Dedifferentiated amniotic fluid mesenchymal stem cell (primary cell): ENCODE measurements around the gene UAP1.

ENCODE experiments used
- DNase-seq: peaks from one replicate; pipeline ENCODE4 v3.0.0-alpha.2; 2016; ENCODE audit errors: extremely low spot score

UAP1 gene

DNA sequence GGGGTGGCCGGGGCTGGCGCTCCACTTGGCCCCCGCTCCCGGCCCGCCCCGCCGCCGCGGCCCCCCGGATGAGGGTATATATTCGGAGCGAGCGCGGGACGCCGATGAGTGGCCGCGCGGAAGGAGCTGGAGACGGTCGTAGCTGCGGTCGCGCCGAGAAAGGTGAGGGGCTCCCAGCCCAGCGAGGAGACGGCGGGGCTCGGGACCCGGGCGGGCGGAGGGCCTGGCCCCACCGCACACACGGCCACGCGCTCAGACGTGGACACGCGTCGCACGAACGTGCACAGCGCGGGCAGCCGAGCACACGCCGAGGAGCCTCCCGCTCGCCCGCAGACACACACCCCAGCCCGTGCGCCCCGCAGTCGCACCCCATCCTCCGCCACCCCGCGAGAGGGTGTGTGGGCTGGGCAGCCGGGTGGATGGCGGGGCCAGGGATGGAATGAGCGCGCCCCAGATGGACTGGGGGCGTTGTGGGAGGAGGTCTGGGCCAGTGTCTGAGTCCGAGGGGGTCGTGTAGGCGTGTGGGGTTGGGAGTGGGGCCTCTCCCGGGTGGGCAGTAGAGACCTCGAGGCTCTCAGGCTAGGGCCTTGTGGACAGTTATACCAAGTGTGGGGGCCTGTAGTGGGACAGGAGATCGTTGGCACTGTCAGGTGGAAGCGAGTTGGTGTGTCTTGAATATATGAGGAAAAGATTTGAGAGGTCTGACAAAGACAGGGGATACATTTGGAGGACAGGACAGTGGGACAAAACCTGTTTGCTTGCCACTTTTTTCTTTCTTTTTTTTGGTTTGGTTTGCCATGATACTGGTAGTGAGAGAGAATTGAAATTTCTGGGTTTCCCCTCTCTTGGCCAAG is at the start of gene UAP1:
UAP1 (plus strand) TSS at position 107 of the 854 bp plus-strand sequence. CDS start 4,347 bp downstream, outside the sequence.
- no peak for DNase-seq

GRCh38 chr1:162527314-162527713 is 34.2 kb upstream of the UAP1 start:
- no peak for DNase-seq

GRCh38 chr1:162530307-162530987 is 31.1 kb upstream of the UAP1 start:
- no peak for DNase-seq

DNA sequence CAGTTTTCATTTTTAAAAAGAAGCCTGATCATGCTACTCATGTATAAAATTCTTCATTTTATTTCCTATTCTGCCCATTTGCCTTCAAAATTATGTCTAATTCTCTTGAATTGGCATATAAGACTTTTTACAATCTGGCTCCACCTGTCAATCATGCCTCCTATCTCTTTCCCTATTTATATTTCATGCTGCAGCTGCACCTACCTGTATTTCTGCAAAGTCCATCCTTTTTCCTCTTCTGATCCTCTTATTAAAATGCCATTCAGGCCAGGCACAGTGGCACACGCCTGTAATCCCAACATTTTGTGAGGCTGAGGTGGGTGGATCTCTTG is 30.6 kb upstream of the UAP1 start:
- no peak for DNase-seq

DNA sequence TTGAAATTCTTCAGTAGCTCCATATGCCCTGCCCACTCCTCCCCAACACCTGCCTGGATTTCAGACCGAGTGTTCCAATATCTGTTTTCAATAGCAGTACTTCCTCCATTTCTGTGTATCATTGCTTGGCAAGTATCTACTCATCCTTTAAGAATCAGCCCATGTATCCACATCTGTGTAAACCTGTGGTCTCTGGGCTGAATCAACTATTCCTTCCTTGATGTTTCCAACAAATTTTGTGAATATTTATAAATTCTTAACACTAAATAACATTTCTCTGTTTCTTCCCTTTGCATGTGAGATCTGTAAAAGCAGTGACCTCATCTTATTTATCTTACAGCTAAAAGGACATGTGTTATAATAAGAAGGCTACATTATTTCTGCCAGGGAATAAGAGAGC is 26.0 kb upstream of the UAP1 start:
- DNase-seq: no peak

- DNase-seq: no peak
These were observed 25.0 kb upstream of the UAP1 start for GRCh38 chr1:162536511-162536910.

DNA sequence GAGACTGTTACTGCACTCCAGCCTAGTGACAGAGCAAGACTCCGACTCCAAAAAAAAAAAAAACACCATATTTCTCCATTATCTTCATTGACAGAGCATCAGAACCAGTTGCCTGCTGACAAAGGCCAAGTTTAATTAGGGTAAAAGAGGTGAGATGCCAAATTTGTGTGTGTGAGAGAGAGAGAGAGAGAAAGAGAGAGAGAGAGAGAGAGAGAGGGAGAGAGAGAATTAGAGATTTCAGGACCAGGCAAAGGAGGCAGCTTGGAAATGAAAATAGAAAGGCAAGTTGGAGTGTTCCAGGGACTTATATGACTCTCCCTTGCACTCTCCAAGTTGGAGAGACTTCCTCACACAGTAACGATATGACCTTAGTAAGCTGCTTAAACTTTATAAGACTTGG is 24.3 kb upstream of the UAP1 start:
- no peak for DNase-seq

DNA sequence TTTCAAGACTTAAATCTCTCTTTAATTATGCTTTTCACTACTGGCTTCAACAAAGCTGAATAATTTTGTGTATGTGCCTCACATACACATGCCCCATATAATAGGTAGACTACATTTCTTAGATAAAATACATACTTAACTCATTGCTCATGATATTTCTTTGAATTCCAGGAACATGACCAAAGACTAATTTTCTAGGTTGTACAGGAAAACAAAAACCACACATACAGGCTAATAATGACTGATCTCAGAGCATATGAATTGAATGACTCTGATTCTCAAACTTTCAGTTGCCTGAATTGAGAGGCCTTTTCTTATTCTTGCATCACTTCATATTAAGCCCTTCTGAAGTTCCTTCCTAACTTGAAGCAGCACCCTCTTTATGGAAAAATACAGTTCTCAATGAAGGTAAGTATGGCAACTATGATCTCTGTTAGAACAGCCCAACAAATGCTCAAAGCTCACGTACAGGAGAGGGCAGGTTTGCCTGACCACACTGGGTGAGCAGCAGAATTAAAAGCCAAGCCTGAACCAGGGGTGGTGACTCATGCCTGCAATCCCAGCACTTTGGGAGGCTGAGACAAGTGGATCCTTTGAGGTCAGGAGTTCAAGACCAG is 22.6 kb upstream of the UAP1 start:
- DNase-seq: peak; percentile 94

DNA sequence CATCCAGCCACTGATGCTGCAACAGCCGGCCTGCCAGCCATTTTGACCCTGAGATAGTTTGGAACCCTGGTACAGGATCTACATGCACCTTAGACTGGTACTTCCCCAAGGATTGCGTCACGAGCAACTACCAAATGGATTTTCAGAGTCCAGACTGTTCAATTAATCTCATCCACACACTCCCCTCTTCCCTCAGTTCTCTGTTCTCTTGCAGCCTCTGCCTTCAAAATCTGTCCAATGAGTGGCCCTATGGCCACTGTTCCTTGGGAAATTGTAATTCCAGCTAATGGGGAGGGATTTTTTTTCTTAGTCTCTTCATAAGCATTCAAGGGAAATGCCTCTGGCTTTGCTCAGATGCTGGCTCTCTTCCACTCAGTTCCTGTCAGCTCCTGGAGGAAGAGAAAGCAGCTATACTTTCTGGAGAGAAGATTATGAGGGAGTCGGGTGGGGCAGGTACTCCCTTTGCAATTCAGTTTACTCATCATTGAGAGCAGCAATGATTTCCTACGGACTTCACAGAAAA is 19.8 kb upstream of the UAP1 start:
- peak; percentile 91 for DNase-seq

DNA sequence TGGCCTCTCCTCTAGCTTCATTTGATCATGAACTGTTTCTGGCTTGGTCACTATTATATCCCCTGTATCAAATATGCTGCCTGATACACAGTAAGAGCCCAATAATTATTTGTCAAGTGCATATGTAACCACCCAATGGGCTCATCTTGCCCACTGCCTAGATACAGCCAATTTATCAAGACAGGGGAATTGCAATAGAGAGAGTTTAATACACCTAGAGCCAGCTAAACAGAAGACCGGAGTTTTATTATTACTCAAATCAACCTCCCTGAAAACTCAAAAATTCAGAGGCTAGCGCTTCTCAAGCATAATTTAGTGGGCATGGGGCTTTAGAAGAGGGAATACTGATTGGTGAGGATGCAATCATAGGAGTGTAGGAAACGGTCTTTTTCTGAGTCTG is 18.3 kb upstream of the UAP1 start:
- no peak for DNase-seq

DNA sequence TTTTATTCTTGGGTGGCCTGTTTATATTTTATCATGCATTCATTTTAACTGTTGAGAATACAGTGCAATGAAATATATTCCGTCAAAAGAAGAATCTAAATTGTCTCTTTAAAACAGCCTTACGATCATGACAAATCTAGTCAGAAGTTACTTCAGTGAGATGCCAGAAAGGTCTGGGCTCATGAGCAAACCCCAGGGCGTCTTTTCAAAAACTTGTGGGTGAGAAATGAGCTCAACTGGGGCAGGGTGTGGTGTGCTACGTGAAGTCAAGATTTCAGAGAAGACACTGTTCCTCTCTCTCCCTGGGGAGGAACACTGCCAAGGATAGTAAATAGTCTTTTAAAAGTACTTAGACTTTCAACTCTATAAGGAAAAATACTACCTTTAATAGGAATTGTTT is 13.4 kb upstream of the UAP1 start:
- DNase-seq: peak; percentile 40

- DNase-seq: no peak
These were observed 12.5 kb upstream of the UAP1 start for GRCh38 chr1:162549001-162549400.

GRCh38 chr1:162550925-162551324 is 10.6 kb upstream of the UAP1 start:
- DNase-seq: no peak

DNA sequence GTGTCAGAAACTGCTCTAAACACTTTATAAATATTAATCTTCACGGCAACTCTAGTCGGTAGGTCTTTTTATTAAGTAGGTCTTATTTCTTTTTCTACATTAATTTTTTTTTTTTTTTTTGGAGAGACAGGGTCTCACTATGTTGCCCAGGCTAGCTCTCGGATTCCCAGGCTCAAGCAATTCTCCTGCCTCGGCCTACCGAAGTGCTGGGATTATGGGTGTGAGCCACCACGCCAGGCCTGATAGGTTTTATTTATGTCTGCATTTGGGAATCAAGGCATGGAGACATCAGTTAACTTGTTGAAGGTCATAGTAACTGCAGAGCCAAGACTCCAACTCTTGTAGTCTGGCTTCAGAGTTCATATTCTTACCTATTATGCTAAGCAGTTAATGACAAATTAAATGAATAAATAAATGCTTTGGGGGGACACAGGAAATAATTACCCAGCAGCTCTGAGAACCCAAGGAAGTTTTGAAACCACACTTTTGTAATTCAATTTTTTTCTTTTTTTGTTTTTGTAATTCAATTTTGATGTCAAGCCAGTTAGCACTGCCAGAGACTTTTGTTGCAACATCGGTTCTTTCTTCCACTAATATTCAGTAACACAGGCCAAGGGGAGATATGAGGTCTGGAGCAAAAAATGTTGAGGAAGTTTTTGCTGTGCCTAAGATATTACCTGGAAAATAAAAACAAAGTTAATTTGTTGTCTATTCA is 9.4 kb upstream of the UAP1 start:
- no peak for DNase-seq

- DNase-seq: no peak
These were observed 8.8 kb upstream of the UAP1 start for GRCh38 chr1:162552684-162553252.

DNA sequence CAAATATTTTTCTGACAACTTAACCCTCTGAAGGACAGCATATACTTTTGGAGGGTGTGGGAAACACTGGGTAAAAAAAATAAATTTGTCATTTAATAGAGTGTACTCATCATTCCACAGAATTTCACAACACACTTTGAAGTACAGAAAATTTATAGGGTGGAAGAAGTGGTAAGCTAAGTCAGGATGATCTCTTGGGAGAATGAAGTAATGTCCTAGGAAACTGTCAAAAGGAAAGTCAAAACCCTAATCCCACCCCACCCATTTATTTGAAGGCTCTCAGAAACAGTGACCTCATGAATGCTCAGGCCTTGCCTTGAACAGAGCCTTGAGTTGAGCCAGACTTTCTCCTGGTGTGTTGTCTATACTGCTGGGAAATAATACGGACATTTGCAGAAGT is 7.3 kb upstream of the UAP1 start:
- DNase-seq: no peak

DNA sequence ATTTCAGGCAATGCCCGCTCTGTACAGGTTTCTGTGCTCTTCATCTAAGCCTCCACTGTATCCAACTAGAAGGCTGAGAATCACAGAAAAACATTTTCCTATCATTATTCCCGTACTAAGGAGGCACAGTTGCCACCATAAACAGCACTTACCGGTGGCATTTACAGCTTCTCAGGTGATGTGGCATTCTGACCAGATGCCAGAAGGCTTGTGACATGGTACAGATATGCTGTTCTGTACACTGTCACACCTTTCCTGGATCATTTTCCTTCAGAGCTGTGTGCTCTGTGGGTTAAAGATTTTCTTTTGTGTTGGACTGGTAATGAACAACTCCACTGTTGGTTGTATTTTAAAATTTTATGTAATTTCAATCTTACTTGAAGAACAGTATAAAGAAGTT is 4.0 kb upstream of the UAP1 start:
- DNase-seq: no peak

DNA sequence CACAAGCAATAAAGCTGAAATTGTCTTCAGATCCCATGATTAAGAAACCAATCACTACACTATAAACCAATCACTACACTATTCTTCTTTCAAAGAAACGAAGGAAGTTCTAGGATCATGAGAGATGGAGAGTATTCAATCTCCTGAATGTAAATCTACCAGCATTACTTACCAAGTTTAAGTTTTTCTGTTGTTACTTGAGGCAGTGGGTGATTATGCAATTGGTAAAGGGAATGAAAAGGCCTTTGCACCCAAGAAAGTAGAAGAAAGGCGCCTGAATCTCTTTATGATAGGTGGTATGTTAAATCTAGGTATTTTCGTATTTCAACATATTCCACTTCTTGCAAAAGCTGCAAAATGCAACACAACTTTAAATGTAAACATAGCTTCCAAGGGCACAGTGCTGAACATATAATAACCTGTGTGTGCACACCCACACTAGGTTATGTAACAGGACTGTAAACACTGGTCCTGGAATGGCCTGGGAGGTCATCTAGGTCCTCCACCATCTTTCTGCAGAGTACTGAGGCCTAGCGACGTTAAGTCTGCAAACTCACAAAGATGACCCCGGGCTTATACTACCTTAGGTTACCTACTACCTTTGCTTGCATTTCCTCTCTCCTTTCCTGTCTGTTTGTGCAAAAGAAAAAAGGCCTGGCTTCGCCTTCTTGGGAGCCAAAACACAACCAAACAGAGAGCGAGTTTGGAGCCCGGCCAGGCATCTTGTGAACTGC is 1.1 kb upstream of the UAP1 start:
- DNase-seq: no peak

DNA sequence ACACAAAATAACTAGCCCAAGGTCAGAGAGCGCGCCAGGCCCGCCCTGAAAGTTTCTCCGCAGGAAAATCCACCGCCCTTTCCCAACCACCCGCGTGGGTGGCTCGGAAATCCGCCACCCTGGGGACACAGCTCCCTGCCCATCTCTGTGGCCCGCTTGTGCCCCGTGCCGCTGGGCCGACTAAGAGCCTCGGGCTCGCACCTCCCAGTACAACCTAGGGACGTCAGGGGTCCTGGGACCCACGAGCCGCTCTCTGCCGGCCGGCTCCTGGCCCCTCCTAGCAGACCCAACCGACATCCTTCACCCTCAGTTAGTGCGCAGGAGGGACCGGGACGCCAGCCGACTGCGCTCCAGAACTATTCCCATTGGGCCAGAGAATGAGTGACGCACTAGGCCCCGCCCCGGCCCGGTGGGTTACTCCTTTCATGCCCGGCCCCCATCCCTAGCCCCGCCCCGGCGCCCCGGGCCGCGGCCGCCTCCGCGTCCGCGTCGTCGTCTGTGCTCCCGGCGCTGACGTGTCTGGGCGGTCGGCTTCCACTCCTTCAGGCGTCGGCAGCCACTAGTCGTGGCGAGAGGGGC is 396 bp upstream of the UAP1 start:
- DNase-seq: peak; percentile 97

DNA sequence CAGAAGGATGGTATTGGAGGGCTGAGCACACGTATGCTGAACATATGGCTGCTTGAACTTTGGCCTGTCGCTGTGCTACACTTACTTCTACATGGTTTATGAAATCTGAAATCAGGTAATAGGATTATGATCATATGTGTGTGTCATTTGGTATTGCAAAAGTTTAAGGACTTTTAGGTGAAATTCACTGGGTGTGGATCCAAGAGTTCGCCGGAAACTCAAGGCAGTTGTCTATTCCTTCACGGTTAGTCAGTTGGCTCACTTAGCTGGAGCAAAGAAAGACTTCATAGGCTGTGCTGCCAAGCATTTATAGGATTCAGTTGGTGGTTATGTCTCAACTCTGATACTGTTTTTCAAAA is 927 bp downstream of the UAP1 start:
- DNase-seq: peak; percentile 69

- DNase-seq: no peak
These were observed 3.3 kb downstream of the UAP1 start for GRCh38 chr1:162564762-162565218.
